HCT116 (cell line): ENCODE results near the gene TTLL5. TPM values are rescaled to one million over a fixed set of nuclear protein-coding genes. Genes with fewer than 3 reads are reported as not detected.

Source experiments
- ATAC-seq: fragments of 200-7000 bp; cut with Tn5 transposase; 2 replicates; pipeline ENCODE4 v1.9.1; 2020; ENCODE audit warnings: mild to moderate bottlenecking, moderate library complexity
- BruUV-seq: library from RNA; stranded (reverse); fragments of 400-500 nt; replicated peaks from 2 replicates; lab custom pipeline; 2021; lab: Mats Ljungman, UMichigan
- CTCF ChIA-PET: fragments of 300-600 bp; sonication (Branson Sonifier 250); formaldehyde crosslinking; loops from one replicate; lab custom pipeline; 2021; ENCODE audit warnings: antibody characterized with exemption; lab: Charles Lee
- POLR2A ChIA-PET: fragments of 300-600, 350-600 bp; sonication (Branson Sonifier 250); formaldehyde crosslinking; loops from one replicate; lab custom pipeline; 2021; ENCODE audit warnings: antibody characterized with exemption; lab: Charles Lee
- RAD21 ChIA-PET, 2 experiments: fragments of 300-600 bp; sonication (Branson Sonifier 250); formaldehyde crosslinking; loops; one replicate each; lab custom pipeline; 2023; ENCODE audit warnings: low total read pairs in 2 of 2; ENCODE audit not compliant: uncharacterized antibody in 2 of 2, unreplicated experiment in 2 of 2, low non-redundant PET in 1 of 2; lab: Charles Lee
- DNase-seq: peaks from one replicate; pipeline ENCODE4 v3.0.0-alpha.2; 2010; ENCODE audit warnings: low read depth, low spot score
- H2AFZ ChIP-seq: fragments of 200-600 bp; shearing (Covaris generic), sonication (generic); 2 replicates; pipeline ENCODE4 v1.6.1; 2017; ENCODE audit warnings: low read depth, mixed run types, mixed read lengths, antibody characterized with exemption, low read length; ENCODE audit not compliant: poor library complexity, severe bottlenecking
- H3K27ac ChIP-seq: 2 replicates; pipeline ENCODE4 v1.5.1; 2012; ENCODE audit warnings: low read depth, low read length
- H3K27me3 ChIP-seq: fragments of 200-600 bp; sonication (generic); 2 replicates; pipeline ENCODE4 v1.6.1; 2016; ENCODE audit warnings: mixed run types, low read length, mixed read lengths; ENCODE audit not compliant: insufficient read depth
- H3K36me3 ChIP-seq, 2 experiments: fragments of 200-500 bp in 1 of 2; fragments of 200-600 bp in 1 of 2; sonication (Bioruptor generic) in 1 of 2; sonication (generic) in 1 of 2; 2 replicates each; pipeline versions ENCODE4 v1.5.1 to v1.6.1; 2014 to 2016; ENCODE audit warnings: low read length in 2 of 2, inconsistent platforms in 1 of 2, mixed read lengths in 1 of 2, mixed run types in 1 of 2; ENCODE audit not compliant: insufficient read depth in 2 of 2, control insufficient read depth in 1 of 2
- H3K4me1 ChIP-seq, 2 experiments: fragments of 200-600 bp in 1 of 2; sonication (generic) in 1 of 2; 2 replicates each; pipeline versions ENCODE4 v1.5.1 to v1.6.1; 2012 to 2017; ENCODE audit warnings: low read length in 2 of 2, inconsistent platforms in 1 of 2, mild to moderate bottlenecking in 1 of 2, mixed read lengths in 1 of 2, mixed run types in 1 of 2, moderate library complexity in 1 of 2; ENCODE audit not compliant: insufficient read depth in 2 of 2, control insufficient read depth in 1 of 2
- H3K4me2 ChIP-seq: fragments of 200-600 bp; sonication (generic); 2 replicates; pipeline ENCODE4 v1.6.1; 2017; ENCODE audit warnings: mixed run types, low read length, mixed read lengths
- H3K4me3 ChIP-seq, 2 experiments: fragments of 200-600 bp in 1 of 2; sonication (generic) in 1 of 2; replicated peaks in 1 of 2; 2 replicates each; pipeline ENCODE4 v1.5.1; 2011 to 2016; ENCODE audit warnings: low read length in 2 of 2, control low read depth in 1 of 2, low read depth in 1 of 2, mild to moderate bottlenecking in 1 of 2, mixed read lengths in 1 of 2, mixed run types in 1 of 2
- H3K79me2 ChIP-seq: fragments of 200-600 bp; sonication (generic); 2 replicates; pipeline ENCODE4 v1.6.1; 2017; ENCODE audit warnings: mild to moderate bottlenecking, mixed run types, low read length, moderate library complexity, mixed read lengths; ENCODE audit not compliant: insufficient read depth
- H3K9ac ChIP-seq: fragments of 200-600 bp; sonication (generic); 2 replicates; pipeline ENCODE4 v1.6.1; 2016; ENCODE audit warnings: low read length, mixed read lengths
- H3K9me2 ChIP-seq: fragments of 200-600 bp; sonication (generic), shearing (Covaris generic); 2 replicates; pipeline ENCODE4 v1.6.1; 2017; ENCODE audit warnings: mixed run types, mild to moderate bottlenecking, moderate library complexity; ENCODE audit not compliant: insufficient read depth
- H3K9me3 ChIP-seq, 2 experiments: fragments of 200-500 bp in 1 of 2; fragments of 200-600 bp in 1 of 2; sonication (Bioruptor generic) in 1 of 2; sonication (generic) in 1 of 2; 2 replicates each; pipeline ENCODE4 v1.6.1; 2014 to 2017; ENCODE audit warnings: low read length in 2 of 2, mixed read lengths in 2 of 2, inconsistent platforms in 1 of 2, low read depth in 1 of 2, mild to moderate bottlenecking in 1 of 2, mixed run types in 1 of 2, moderate library complexity in 1 of 2; ENCODE audit not compliant: control insufficient read depth in 1 of 2, insufficient read depth in 1 of 2
- H4K20me1 ChIP-seq: fragments of 200-600 bp; sonication (generic), shearing (Covaris generic); 2 replicates; pipeline ENCODE4 v1.6.1; 2017; ENCODE audit warnings: mixed run types, mild to moderate bottlenecking, moderate library complexity; ENCODE audit not compliant: insufficient read depth
- ATF3 ChIP-seq: IDR thresholded peaks from 2 replicates; pipeline ENCODE4 v1.6.1; 2012
- CBX3 ChIP-seq: IDR thresholded peaks from 2 replicates; pipeline ENCODE4 v1.6.1; 2012; ENCODE audit warnings: low read depth
- ELF1 ChIP-seq: IDR thresholded peaks from 2 replicates; pipeline ENCODE4 v1.6.1; 2012; ENCODE audit warnings: low read depth, borderline replicate concordance
- EZH2 ChIP-seq: fragments of 200-600 bp; sonication (generic); IDR thresholded peaks from 2 replicates; pipeline ENCODE4 v1.6.1; 2017; ENCODE audit warnings: antibody characterized with exemption, mixed run types
- EZH2phosphoT487 ChIP-seq: fragments of 200-600 bp; IDR thresholded peaks from 2 replicates; pipeline ENCODE4 v1.6.1; 2018; ENCODE audit warnings: antibody characterized with exemption, borderline replicate concordance
- MAX ChIP-seq: IDR thresholded peaks from 2 replicates; pipeline ENCODE4 v1.6.1; 2012
- POLR2AphosphoS5 ChIP-seq: IDR thresholded peaks from 2 replicates; pipeline ENCODE4 v1.6.1; 2011; ENCODE audit warnings: mild to moderate bottlenecking, low read depth, low read length, moderate library complexity
- RAD21 ChIP-seq: IDR thresholded peaks from 2 replicates; pipeline ENCODE4 v1.6.1; 2012; ENCODE audit warnings: low read depth, mild to moderate bottlenecking
- SIN3A ChIP-seq: IDR thresholded peaks from 2 replicates; pipeline ENCODE4 v1.6.1; 2012; ENCODE audit warnings: low read depth
- SP1 ChIP-seq: IDR thresholded peaks from 2 replicates; pipeline ENCODE4 v1.6.1; 2012; ENCODE audit warnings: low read depth
- TCF7L2 ChIP-seq: IDR thresholded peaks from 2 replicates; pipeline ENCODE4 v1.7.0; 2011; ENCODE audit warnings: borderline replicate concordance, inconsistent platforms; ENCODE audit not compliant: insufficient read depth, insufficient read length; ENCODE audit errors: extremely low read depth
- YY1 ChIP-seq: IDR thresholded peaks from 2 replicates; pipeline ENCODE4 v1.6.1; 2011; ENCODE audit warnings: low read length, low read depth, moderate library complexity, mild to moderate bottlenecking; ENCODE audit not compliant: insufficient replicate concordance; ENCODE audit errors: extremely low read depth
- ZFX ChIP-seq: fragments of 450-650 bp; IDR thresholded peaks from 2 replicates; pipeline ENCODE4 v1.6.1; 2017
- ZNF274 ChIP-seq: fragments of 200-500 bp; sonication (Bioruptor generic); IDR thresholded peaks from 2 replicates; pipeline ENCODE4 v1.6.1; 2014; ENCODE audit warnings: mild to moderate bottlenecking, low read depth, low read length, inconsistent platforms
- intact Hi-C: fragments of 100-400 bp; cut with micrococcal nuclease; formaldehyde crosslinking; loops from 2 replicates; pipeline ENCODE4 v1.10.0; 2022
- total RNA-seq: library from RNA; stranded (reverse); gene quantifications from one replicate; pipeline ENCODE4 v1.2.1, GENCODE V29; 2021; ENCODE audit not compliant: unreplicated experiment
- TF ChIP-seq, protein P1 (sequence below): IDR thresholded peaks from 2 replicates; pipeline ENCODE4 v1.6.1; 2012; ENCODE audit warnings: low read depth
- TF ChIP-seq, protein P2 (sequence below), 3 experiments: fragments of 200-600 bp in 1 of 3; sonication (generic) in 1 of 3; IDR thresholded peaks in 2 of 3; conservative IDR thresholded peaks in 1 of 3; 2 replicates each; pipeline ENCODE4 v1.5.1; 2012 to 2017; ENCODE audit warnings: low read depth in 2 of 3, low read length in 2 of 3, antibody characterized with exemption in 1 of 3, borderline replicate concordance in 1 of 3, control low read depth in 1 of 3, mild to moderate bottlenecking in 1 of 3, mixed read lengths in 1 of 3, mixed run types in 1 of 3, moderate library complexity in 1 of 3; ENCODE audit not compliant: insufficient read depth in 1 of 3
- TF ChIP-seq, protein P3 (sequence below): IDR thresholded peaks from 2 replicates; pipeline ENCODE4 v1.6.1; 2011; ENCODE audit warnings: mild to moderate bottlenecking, low read length, moderate library complexity; ENCODE audit not compliant: insufficient replicate concordance; ENCODE audit errors: extremely low read depth

The TTLL5 gene
- total RNA-seq, 1 experiment from 2014 or later = 26.2 TPM

- no TSS peak for BruUV-seq
- Histone ChIP-seq H3K27ac (no peak overlapping the region), H3K79me2 (no peaks in the 10 kb centered on the region), H3K9me2 (no peaks in the 10 kb centered on the region), H3K4me3 (no peak overlapping the region), H3K27me3 (no peaks in the 10 kb centered on the region), H2AFZ (no peak overlapping the region), H4K20me1 (no peaks in the 10 kb centered on the region), H3K4me2 (no peak overlapping the region), H3K9me3 (no peaks in the 10 kb centered on the region), H3K36me3 (no peaks in the 10 kb centered on the region), H3K9ac (no peak overlapping the region), H3K4me1 (peaks cover 12 to 13% of the 10 kb centered on the region in 2 experiments)
- ATAC-seq (no peak), DNase-seq (no peak)
- TF ChIP-seq YY1 (no peak), TCF7L2 (no peak), RAD21 (no peak), EZH2phosphoT487 (no peak), ATF3 (no peak), SP1 (no peak), ZFX (no peak), ZNF274 (no peak), CBX3 (no peak), MAX (no peak), POLR2AphosphoS5 (no peak), SIN3A (no peak), EZH2 (no peak), ELF1 (no peak)
- TF ChIP-seq, protein P1, sequence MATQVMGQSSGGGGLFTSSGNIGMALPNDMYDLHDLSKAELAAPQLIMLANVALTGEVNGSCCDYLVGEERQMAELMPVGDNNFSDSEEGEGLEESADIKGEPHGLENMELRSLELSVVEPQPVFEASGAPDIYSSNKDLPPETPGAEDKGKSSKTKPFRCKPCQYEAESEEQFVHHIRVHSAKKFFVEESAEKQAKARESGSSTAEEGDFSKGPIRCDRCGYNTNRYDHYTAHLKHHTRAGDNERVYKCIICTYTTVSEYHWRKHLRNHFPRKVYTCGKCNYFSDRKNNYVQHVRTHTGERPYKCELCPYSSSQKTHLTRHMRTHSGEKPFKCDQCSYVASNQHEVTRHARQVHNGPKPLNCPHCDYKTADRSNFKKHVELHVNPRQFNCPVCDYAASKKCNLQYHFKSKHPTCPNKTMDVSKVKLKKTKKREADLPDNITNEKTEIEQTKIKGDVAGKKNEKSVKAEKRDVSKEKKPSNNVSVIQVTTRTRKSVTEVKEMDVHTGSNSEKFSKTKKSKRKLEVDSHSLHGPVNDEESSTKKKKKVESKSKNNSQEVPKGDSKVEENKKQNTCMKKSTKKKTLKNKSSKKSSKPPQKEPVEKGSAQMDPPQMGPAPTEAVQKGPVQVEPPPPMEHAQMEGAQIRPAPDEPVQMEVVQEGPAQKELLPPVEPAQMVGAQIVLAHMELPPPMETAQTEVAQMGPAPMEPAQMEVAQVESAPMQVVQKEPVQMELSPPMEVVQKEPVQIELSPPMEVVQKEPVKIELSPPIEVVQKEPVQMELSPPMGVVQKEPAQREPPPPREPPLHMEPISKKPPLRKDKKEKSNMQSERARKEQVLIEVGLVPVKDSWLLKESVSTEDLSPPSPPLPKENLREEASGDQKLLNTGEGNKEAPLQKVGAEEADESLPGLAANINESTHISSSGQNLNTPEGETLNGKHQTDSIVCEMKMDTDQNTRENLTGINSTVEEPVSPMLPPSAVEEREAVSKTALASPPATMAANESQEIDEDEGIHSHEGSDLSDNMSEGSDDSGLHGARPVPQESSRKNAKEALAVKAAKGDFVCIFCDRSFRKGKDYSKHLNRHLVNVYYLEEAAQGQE = no peak
- TF ChIP-seq, protein P2, sequence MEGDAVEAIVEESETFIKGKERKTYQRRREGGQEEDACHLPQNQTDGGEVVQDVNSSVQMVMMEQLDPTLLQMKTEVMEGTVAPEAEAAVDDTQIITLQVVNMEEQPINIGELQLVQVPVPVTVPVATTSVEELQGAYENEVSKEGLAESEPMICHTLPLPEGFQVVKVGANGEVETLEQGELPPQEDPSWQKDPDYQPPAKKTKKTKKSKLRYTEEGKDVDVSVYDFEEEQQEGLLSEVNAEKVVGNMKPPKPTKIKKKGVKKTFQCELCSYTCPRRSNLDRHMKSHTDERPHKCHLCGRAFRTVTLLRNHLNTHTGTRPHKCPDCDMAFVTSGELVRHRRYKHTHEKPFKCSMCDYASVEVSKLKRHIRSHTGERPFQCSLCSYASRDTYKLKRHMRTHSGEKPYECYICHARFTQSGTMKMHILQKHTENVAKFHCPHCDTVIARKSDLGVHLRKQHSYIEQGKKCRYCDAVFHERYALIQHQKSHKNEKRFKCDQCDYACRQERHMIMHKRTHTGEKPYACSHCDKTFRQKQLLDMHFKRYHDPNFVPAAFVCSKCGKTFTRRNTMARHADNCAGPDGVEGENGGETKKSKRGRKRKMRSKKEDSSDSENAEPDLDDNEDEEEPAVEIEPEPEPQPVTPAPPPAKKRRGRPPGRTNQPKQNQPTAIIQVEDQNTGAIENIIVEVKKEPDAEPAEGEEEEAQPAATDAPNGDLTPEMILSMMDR (IDR thresholded peaks at IDR 0.05 in 2 of 3, conservative IDR thresholded peaks at IDR 0.05 in 1 of 3; ENCODE audit: borderline replicate concordance in 1 of 3, insufficient read depth in 1 of 3, low read depth in 2 of 3, low read length in 2 of 3) = no peak
- TF ChIP-seq, protein P3, sequence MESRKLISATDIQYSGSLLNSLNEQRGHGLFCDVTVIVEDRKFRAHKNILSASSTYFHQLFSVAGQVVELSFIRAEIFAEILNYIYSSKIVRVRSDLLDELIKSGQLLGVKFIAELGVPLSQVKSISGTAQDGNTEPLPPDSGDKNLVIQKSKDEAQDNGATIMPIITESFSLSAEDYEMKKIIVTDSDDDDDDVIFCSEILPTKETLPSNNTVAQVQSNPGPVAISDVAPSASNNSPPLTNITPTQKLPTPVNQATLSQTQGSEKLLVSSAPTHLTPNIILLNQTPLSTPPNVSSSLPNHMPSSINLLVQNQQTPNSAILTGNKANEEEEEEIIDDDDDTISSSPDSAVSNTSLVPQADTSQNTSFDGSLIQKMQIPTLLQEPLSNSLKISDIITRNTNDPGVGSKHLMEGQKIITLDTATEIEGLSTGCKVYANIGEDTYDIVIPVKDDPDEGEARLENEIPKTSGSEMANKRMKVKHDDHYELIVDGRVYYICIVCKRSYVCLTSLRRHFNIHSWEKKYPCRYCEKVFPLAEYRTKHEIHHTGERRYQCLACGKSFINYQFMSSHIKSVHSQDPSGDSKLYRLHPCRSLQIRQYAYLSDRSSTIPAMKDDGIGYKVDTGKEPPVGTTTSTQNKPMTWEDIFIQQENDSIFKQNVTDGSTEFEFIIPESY = no peak
- ChIA-PET POLR2A (no interaction called here), CTCF (no interaction called here), RAD21 (no interaction called here)
- intact Hi-C loops = no loop called here
These were observed 30.2 kb upstream of the TTLL5 start for GRCh38 chr14:75630695-75631452.
